CD4-positive, alpha-beta T cell treated with Interferon alpha-2 for 1 hour (primary cell): Measurements from ENCODE around the gene GRIA4.
"Not testable (repeated sequence)": the region's sequence is repeated elsewhere in the genome, so short reads cannot be mapped to it uniquely, and the experiment has no call there.

ENCODE experiments used
- DNase-seq, 2 donors: peaks; one replicate each; pipeline ENCODE4 v3.0.0-alpha.2; 2020 to 2022

The GRIA4 gene

DNA sequence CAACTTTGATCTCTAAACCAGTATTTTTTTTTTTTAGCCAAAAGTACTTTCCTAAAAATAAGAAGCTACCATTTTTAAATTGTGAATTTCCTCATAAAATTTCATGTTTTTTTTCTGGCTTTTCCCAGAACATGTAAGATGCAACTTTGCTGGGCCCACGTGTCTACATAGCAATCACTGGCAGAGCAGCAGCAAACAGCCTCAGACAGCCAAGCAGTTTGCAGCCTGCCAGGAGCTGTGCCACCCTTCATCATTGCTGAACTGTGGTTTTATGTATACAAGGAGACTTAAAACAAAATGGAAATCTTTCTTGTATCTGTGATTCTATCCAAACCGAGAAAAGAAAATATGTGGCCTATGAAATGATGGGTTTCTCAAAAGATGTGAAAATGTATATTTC lies 110.2 kb downstream of the GRIA4 start:
- no peak for DNase-seq

DNA sequence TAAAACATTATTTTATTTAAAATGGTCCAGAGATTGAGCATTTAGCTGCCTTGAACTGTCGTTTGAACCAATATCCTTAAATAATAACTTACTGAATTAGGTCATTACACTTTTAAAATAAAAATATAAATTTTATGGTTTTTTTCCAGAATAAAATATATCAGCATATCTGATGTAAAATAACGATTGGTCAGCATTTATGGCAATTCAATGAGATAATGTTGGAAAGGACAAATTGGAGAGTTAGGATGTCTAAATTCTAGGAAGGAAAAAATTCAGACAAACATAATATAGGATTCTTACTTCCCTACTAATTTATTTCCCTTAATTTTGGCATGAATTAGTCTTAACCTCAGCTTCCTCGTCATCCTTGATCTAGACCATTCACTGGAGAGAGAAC lies 113.4 kb downstream of the GRIA4 start:
- no peak for DNase-seq

DNA sequence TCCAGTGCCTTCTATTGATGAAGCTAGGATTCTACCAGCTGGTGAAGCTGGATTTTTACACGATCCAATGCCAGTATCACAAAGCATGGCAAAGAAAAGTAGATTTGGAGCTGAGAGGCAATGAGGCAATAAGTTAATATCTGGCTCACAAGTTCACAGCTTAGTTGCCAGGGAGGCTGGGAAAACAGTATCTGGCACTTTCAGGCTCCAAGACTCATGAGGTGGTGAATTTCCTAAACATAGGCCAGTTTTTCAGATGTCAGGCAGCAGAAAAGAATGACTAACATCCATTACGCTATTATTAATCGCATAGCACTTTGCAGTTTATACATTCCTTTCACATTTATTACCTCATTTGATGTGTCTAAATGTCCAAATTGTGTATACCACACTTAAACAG lies 122.7 kb downstream of the GRIA4 start:
- DNase-seq = no peak

DNA sequence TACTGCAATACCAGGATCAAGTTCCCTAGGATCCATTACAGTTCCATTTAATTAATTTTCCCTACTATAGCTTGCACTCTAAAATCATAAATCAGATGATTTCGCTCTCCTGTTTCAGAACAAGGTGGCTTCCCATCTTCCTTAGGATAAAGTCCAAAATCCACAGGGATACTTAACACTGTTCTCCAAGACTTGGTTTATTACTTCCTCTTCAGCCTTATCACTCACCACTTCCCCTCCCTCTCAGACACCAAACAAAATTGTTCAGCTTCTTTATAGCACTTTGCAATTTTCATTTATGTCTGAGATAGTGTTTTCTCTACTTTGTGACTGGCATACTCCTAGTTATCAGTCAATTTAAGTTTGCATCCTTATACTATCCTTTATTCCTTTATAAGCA lies 124.6 kb downstream of the GRIA4 start:
- DNase-seq = no peak

DNA sequence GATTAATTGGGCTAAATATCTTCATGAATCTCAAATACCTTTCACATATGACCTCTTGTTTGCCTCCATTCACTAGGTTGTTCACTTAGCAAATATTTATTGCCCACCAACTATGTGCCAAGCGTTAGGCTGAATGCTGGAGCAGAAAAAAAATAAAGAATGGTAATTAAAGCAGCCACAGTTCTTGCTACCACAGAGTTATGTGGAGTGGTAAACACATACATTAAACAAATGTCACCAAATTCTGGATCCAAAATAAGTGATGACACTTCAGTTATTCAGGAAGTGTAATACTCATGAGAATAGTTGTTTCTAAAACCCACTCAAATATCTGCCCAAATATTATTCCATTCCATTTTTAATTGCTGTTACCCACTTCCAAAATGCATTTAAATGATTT lies 128.4 kb downstream of the GRIA4 start:
- no peak for DNase-seq

DNA sequence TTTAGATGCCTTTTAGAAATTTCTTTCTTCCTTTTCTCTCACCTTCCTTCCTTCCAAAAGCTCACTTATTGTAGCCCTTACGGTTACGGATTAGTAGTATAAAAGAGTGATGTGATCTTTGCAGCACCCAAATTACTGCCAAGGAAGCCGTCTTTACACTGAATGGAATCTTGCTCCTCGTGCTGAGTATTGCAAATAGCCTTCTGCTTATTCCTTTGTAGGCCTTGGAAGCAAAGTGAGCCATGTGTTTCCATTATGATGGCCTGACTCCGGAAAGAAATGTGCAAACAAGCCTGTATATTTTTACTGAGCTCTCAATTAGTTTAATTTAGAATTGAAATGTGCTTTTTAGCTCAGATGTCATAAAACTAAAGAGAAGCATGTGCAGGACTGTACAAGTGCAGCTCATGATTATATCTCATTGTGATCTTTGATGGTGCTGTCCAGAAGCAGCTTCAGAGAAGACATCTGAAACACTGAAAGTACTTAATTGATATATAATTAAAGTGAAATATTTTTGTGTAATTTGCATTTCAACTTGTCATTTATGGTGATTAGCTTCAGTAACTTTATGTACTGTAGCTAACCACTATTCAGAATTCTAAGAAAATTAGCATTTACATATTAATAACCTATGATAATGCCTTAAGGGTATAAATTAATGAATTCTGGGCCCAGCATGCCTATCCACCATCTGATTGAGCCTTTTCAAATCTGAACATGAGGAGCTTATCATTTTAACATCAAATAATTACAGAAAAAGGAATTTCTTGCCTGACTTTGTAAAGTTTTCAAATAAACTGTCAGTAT lies 129.3 kb downstream of the GRIA4 start:
- DNase-seq = no peak

DNA sequence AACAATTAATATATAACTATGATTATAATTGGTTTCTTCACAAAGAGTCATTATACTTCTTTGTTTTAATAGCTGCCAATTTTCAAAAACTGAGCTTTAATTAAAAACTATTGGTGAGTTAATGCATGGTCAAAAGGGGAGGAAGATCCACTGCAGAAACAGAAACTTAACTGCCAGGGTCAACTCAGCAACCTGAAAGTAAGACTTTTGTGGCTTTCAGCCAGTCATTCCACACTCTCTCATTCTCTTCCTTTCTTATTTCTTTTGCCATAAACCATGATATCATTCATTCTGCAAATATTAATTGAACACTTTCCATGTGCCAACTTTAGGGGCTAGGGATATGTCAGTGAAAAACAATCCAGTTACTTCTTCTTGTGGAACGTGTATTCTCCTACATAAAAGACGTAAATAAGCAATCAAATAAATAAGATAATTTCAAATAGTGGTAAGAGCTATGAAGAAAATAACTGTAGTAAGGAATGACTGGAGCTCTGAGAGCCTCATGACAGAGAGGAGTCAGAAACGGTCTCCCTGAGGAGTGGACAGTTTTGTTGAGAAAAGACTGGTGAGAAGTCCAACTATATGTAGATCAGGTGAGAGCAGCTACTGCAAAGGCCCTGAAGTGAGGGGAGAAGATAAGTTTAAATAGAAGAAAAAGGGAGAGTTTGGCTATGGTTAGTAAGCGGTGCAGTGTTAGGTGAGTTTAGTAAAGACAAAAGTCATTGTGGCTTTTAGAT lies 130.5 kb downstream of the GRIA4 start:
- DNase-seq = no peak

DNA sequence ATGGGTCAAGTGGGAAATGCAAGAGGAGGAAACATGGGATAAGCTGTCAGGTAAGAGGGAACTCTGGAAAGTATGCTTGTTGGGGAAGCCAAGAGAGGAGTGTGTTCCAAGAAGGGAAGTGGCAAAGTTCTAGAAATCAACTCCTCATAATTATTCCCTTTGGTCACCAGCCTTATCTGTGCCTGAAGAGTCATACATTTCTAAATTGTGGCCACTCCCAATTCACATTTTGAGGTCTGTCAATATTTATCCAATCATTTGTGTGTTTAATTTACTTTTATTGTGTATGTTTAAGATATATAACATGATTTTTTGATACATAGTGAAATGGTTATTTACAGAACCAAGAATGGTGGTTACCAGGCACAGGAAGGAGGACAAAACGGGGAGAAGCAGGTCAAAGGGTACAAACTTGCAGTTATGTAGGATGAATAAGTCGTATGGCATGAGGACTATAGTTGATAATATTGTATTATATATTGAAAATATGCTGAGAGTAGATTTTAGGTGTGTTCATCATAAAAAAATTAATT lies 131.7 kb downstream of the GRIA4 start:
- no peak for DNase-seq

DNA sequence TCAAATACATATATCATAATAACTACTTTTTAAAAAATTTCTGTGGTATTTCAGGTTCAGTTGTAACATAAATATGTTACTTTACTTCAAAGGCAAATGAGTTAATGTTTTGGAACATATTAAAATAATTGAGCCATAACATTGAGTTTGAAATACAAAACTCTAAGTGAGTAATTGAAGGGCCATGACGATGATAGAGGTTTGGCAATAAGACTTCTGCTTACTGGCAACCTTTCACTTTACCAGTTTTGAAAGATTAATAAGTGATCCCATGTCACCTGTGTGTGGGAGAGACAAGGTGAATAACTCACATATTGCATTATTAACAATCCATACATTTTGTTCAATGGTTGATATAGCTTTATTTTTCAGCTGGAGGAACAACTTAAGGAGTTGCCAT lies 144.4 kb downstream of the GRIA4 start:
- no peak for DNase-seq

DNA sequence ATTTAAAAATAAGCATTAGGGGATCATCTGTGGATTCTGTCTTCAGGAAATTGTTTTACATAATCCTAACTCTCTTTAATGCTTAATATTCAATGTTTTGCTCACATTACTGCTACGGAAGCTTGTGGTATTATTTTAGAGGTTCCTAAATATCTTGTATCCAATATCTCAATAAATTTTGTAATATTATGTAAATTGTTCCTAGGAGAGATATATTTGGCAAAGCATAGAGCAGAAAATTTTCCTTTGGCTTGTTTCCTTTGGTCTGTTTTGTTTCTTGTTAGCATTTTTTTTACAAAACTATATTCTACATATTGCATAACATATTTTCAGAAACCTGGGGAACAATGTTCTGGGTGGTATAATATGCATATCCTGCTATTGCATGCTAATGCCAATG lies 144.8 kb downstream of the GRIA4 start:
- no peak for DNase-seq

DNA sequence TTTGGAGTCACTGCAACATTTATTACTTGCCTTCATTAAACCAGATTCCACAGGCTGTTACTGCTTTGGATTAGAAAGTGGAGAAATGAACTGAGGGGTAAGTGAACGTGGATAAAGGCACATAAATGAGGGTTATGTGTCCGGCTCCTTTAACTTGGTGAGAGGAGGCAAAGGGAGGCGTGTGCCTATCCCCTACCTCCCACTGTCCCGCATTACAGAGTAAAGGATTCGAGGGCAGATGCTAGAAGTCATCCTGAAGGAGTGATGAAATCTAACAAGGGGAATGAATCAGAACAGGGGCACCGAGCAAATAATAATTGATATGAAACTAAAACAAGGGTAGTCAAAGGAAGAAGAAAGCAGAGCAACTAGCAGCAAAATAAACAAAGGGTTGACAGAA lies 147.2 kb downstream of the GRIA4 start:
- DNase-seq = no peak

DNA sequence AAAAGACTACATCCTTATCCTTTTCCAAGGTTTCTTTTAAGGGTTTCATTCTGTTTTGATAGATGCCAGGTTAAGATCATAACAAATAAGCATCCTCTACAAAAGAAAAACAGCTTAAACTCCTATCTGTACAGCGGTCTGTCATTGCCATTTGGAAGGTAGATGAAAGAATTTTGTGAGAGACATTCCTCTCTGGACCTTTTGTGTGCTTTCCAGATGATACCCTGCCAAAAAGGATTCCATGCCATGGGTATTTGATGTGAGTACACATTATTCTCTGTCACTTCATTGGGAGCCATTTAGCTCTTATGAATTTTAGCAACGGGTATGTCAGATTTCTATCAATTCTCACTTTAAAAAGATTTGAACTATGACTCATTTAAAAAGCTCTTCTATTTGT lies 153.7 kb downstream of the GRIA4 start:
- DNase-seq = no peak

DNA sequence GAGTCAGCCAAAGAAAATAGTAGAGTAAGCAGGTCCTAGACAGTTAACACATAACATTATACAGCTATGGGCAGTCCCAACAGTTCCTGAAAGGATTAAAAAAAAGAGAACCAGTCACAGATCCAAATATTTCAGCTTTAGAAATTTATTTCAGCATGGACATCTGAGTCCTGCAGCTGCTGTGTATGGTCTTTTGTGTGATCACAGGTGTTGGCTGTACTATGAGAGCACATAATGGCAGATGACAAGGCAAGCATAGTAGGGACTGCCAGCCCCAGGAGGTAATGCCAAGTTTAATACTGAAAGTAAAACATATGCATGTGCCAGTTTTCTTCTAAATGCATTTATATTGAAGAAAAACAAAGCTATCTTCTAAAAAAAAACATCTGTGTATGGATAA lies 158.1 kb downstream of the GRIA4 start:
- DNase-seq = no peak

DNA sequence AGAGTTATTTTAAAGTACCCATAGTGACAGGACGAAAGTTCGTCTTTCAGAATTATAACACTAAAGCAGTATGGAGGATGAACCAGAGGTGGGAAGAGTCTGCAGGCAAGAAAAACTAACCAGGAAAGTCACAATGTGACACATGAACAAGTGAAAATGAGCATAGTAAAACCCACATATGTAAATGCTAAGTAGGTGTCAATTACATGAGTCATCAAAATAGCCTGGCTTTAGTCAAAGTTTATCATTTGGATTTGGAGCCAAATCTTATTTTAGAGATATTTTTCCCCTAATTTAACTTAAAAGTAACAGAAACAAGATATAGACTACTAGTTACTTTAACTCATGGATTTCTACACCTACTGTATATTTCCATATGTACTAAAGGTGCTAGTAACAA lies 159.8 kb downstream of the GRIA4 start:
- no peak for DNase-seq

DNA sequence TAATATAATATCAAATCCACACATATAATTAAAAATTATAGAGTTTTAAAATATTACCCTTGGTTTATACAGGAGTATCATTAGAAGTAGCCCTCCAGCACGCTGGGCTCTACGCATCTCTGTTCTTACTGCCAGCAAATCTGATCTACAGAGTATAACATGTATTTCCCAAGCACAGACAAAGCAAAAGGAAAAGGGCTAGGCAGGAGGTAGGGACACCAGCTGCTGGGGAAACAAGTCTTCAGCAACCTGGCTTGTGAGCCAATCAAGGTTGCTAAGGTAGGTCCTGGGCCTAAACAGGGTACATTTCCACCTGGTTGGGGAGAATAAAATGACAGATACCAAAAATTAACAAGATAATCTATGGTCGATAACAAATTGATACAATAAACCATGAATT lies 163.6 kb downstream of the GRIA4 start:
- not testable (repeated sequence) for DNase-seq

DNA sequence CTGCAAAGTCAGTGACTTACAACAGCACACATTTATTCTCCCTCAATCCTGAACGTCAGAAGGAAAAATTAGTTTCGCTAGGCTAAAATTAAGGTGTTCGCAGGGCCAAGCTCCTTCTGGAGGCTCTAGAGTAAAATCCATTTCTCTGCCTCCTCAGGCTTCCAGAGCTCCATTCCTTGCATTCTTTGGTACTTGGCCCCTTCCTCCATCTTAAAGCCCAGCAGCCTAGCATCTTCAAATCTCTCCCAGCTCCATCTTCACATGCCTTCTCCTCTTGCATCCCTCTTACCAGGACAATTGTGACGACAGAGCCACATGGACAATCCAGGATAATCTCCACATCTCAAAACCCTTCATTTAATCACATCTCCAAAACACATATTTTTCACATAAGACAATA lies 165.0 kb downstream of the GRIA4 start:
- no peak for DNase-seq

DNA sequence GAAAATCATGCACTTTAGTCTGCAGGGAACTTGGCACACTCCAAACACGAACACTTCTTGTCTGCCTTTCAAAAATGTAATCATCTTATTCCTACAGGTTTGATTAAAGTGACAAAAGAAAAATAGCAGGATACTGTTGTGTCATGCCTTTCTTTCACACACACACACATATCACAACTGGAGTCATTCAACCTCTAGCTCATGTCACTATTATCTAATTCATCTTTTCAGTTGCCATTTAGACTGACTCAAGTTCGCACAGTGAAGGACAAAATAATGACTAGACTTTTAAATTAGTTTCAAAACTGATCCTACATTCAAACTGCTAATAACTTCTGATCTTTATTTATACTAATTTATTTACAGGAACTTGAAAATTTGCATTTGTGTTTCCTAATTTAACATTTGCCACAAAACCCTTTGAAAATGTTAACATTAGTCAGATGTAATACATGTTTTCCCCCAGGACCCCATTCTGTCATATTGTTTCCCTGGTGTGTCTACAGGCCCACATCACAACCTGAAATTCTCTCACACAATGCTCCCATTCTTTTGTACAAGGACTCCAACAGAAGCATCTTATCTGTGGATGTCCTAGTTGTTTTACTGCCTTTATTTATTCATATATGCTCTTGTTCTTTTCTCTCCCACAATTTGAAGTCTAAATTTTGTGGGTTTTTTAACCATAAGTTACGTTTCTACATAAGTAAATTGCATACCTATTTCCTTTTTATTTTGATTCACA lies 171.1 kb downstream of the GRIA4 start:
- DNase-seq = no peak

DNA sequence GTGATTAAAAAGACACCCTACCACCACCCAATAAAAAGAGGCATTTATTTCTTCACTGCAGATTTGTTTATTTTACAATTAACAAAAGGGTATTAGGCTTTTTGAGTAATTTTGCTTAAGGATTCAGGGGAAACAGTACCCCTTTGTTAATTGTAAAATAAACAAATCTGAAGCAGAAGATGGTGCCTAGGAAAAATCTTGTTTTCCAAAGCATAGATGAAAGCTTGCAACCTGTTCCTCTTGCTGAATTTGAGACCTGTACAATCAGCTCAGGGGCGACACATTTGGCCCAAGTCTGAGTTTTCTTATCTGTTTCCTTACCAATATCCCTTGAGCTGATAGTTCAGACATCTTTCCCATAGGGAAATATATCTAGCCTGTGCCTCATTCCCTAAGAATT lies 171.9 kb downstream of the GRIA4 start:
- no peak for DNase-seq

DNA sequence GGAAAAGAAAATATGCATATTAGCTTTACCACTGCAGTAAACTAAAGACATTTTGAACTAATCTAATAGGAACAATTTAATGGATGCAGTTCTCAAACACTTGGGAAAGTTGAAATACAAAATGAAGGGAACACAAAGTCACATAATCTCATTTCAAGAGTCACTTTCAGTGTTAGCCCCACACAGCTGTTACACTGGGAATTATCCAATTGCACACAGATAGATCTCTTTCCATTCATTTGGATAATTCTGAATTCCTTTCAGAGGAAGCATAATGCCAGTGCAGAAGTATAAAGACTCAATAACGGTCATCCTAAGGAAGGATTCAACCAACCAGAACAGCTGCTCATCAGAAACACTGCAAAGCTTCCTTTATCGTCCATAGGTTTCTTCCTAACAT lies 173.3 kb downstream of the GRIA4 start:
- DNase-seq = no peak

DNA sequence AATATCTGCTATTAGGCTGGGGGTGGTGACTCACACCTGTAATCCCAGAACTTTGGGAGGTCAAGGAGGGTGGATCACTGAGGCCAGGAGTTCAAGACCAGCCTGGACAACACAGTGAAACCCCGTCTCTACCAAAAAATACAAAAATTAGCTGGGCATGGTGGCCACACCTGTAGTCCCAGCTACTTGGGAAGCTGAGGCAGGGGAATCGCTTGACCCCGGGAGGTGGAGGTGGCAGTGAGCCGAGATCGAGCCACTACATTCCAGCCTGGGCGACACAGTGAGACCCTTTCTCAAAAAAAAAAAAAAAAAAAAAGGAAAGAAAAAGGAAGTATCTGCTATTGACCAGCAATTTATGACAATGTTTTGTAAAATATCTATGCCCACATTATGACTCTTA lies 176.0 kb downstream of the GRIA4 start:
- DNase-seq = not testable (repeated sequence)

DNA sequence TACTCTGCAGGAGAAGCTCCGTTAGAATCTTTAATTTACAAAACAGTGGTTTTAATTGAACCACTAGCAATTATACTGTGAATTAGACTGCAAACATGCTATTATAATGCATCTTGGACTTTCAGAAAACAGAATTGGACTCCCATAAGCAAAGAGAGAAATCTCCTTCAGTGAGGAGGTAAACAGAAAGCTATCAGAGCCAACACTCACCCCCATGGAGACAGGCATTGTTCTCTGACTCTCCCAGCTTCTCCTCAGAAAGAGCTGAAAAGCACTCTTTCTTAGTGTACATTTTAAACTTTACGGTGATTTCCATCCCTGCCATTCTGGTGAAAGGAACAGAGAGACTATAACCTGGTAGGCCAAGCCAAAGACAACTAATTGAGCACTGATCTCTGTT lies 176.9 kb downstream of the GRIA4 start:
- DNase-seq = no peak

DNA sequence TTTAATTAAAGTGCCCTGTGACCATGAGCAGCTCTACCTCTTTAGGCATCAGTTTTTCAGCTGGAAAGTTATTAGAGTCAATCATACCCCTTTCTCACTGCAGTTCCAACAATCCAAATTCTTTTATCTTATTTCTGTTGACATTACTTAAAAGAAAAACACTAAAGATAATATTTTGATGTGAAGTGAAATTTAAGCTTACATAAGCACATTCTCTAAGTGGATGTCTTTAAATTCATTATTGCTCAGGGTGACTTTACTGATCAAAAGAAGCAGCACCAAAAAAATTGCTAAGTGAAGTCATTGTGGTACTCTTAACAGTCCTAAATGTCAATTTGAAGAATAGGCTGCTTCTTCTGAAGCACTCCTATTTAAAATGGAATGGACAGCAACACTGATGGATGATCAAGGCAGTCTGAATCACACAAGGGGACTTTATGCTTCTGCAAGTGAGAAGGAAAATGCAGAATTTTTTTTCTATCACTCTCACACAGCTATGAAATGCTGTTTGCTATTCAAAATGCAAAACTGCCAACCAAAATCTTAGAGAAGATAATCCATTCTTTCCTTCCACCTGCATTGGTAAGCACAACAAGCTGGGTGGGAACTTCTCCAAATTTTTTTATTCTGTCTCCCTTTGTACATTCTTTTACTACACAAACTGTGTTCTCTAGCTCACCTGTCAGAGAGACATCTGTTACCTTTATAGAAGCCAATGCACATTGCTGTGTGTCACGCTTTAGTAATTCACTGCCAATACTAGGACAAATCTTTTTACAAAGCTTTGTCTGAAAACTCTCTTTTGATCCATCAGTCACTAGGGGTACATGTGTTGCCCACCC lies 179.9 kb downstream of the GRIA4 start:
- DNase-seq = no peak

DNA sequence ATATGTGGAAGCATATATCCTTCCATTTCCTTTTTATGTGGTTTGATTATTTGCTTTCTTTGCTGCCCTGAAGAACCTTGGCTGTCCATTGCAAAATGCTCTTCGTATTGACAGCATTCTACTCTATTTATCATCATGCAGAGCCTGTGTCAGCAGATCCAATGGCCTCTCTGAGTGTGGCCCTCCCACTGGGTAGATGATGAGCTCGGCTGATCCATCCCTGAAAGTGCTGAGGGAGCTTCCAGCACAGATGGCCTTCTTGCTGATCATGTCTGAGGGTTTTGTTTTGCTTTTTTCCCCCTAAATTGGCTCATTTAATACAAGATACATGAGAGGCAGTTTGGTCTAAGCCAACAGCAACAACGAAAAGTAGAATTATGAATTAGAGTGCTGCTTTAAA lies 181.0 kb downstream of the GRIA4 start:
- DNase-seq = no peak
